ENCODE measurements around the gene MTMR3.

DNA sequence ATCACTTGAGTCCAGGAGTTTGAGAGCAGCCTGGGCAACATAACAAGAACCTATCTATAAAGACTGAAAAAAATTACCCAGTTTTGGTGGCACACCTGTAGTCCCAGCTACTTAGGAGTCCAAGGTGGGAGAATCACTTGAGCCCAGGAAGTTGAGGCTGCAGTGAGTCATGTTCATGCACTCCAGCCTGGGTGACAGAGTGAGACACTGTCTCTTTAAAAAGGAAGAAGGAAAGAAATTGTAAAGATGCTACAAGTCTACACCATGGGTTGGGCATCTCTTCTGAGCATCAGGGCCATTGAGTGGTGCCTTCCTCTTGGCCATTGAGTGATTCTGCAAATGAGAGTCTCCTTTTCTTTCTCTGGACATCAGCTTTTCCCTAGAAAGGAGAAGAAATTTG, 15.7 kb upstream of the MTMR3 start:
- TF ChIP-seq, protein P1, sequence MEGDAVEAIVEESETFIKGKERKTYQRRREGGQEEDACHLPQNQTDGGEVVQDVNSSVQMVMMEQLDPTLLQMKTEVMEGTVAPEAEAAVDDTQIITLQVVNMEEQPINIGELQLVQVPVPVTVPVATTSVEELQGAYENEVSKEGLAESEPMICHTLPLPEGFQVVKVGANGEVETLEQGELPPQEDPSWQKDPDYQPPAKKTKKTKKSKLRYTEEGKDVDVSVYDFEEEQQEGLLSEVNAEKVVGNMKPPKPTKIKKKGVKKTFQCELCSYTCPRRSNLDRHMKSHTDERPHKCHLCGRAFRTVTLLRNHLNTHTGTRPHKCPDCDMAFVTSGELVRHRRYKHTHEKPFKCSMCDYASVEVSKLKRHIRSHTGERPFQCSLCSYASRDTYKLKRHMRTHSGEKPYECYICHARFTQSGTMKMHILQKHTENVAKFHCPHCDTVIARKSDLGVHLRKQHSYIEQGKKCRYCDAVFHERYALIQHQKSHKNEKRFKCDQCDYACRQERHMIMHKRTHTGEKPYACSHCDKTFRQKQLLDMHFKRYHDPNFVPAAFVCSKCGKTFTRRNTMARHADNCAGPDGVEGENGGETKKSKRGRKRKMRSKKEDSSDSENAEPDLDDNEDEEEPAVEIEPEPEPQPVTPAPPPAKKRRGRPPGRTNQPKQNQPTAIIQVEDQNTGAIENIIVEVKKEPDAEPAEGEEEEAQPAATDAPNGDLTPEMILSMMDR (conservative IDR thresholded peaks at IDR 0.05 in 1 of 2, IDR thresholded peaks at IDR 0.05 in 1 of 2; ENCODE audit: extremely low read depth in 1 of 2, insufficient read depth in 1 of 2, low read depth in 1 of 2, low read length in 2 of 2), result no peak
- TF ChIP-seq EZH2 (IDR thresholded peaks at IDR 0.05; ENCODE audit: borderline replicate concordance, low read length), result no peak
